Astrocyte (in vitro differentiated cells and primary cell): ENCODE measurements around the gene ELANE.

Source experiments
- CTCF ChIP-seq: IDR thresholded peaks from 2 replicates; pipeline ENCODE4 v1.5.1; 2011; ENCODE audit warnings: low read depth, mild to moderate bottlenecking, inconsistent platforms, low read length, moderate library complexity; ENCODE audit not compliant: insufficient read depth
- EZH2 ChIP-seq: IDR thresholded peaks from 2 replicates; pipeline ENCODE4 v1.6.1; 2012; ENCODE audit warnings: mild to moderate bottlenecking, low read length, inconsistent platforms; ENCODE audit not compliant: insufficient read depth

DNA sequence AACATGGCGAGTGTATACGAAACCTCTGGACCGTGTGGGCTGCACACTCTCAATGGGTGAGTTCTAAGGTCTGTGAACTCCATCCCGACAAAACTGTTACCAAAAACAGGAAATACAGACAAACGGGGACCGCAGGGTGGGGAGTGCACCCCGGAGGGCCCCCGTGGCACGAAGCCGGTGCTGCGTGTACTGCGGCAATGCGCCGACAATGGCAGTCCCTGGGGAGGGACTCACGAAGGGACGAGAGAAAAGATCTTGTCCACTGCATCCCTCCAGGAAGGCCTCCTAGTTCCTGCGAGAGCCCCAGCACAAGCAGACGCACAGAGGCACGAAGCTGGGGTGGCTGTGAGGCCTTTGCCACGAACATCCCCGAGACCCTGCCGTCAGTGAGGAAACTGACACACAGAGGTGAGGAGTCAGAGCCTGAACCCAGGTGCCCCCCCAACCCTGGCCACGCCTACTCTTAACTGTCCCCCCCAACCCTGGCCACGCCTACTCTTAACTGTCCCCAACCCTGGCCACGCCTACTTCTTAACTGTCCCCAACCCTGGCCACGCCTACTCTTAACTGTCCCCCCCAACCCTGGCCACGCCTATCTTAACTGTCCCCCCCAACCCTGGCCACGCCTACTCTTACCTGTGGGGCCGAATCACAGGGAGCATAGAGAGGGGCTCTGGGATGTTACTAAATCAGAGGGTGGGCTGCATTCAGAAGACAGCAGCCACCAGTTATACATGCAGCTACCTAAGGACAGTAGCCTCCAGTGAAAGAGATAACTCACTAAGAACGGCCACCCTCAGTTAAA is 36.7 kb downstream of the ELANE start:
- no peak for TF ChIP-seq CTCF
- no peak for TF ChIP-seq EZH2
